Measurements from ENCODE around the gene RASD1.

- TF ChIP-seq POLR2A (IDR thresholded peaks at IDR 0.05), result no peak
- TF ChIP-seq CTCF (IDR thresholded peaks at IDR 0.05), result no peak
- TF ChIP-seq EP300 (IDR thresholded peaks at IDR 0.05), result no peak
Observed at GRCh38 chr17:17536702-17537101, 40.5 kb upstream of the RASD1 start.
